HG02610 (cell line): ENCODE measurements around the gene TMUB1.
A peak's percentile ranks its signal among the peaks of the same experiment; 100 is the strongest.

Experiments used
- ATAC-seq: cut with Tn5 transposase; IDR thresholded peaks from one replicate; pipeline ENCODE4 v1.9.1; 2021; ENCODE audit warnings: mild to moderate bottlenecking, moderate library complexity; ENCODE audit not compliant: unreplicated experiment

The TMUB1 gene

GRCh38 chr7:151121380-151122170 is 38.3 kb upstream of the TMUB1 start:
- ATAC-seq: no peak

DNA sequence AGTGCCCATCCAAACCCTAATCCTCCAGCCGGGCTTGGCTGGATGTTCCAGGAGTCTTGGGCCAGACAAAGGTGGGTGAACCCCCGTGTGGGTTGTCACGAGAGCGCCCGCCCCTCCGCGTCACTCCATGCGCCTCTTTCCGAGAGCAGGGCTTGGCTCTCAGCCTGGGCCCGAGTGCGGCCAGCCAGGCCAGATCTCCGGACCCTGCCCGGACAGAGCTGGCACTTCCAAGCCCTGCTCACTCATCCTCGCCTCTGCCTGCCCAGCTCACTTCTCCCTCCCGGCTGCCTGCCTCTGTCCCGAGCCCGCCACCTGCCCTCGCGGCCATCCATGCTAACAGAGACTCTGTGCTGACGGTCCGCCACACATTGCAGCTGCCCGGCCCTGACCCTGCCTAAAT is 37.6 kb upstream of the TMUB1 start:
- no peak for ATAC-seq

GRCh38 chr7:151119902-151120301 is 36.6 kb upstream of the TMUB1 start:
- no peak for ATAC-seq

DNA sequence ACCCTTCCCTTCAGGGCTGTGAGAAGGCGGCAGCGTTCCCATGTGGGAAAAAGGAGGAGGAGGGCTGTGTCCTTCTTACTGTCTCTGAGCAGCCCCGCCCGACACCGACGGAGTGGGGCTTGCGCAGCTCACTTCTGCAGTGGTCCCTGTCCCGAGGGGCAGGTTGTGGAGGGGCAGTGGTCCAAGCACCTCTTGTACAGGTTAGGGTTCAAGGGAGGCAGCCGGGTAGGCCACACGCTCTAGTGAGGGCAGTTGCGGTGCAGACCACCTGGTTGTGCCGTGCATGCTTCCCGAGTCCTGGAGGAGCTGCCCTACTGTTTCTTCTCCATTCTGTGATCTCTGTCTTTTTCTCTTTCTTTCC is 35.7 kb upstream of the TMUB1 start:
- ATAC-seq: no peak

DNA sequence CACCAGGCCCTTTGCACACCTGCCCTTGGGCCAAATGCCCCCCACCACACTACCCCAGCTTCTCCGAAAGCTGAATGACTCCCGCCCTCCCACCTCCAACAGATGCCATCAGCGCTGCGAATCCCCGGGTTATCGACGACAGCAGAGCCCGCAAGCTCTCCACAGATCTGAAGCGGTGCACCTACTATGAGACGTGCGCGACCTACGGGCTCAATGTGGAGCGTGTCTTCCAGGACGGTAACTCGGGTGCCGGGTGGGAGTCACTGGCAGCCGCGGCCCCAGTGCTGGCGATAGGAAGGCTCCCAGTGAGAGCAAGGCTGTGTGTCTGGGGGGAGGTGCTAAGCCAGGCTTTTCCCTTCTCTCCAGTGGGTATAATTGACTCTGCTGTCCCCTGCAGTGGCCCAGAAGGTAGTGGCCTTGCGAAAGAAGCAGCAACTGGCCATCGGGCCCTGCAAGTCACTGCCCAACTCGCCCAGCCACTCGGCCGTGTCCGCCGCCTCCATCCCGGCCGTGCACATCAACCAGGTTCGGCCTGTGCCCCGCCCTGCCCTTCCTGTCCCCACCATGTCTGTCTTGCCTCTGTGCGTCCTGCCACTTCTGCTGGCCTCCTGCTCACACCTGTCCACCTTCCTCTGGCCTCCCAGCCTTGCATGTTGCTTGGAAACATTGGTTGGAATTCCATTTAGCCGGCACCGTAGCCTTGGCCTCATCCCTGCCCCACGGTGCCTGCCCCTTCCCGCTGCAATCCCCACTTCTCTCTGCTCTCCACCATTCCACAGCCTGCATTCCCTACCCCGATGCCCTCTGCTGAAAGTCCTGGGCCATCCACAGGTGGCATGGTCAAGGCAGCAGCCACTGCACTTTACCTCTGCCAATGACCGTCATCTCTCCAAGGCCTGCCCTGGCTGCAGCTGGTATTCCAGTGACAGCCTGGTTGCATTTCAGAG is 35.1 kb upstream of the TMUB1 start:
- no peak for ATAC-seq

GRCh38 chr7:151117565-151117964 is 34.3 kb upstream of the TMUB1 start:
- no peak for ATAC-seq

- no peak for ATAC-seq
Measured at GRCh38 chr7:151116603-151117440, 33.5 kb upstream of the TMUB1 start.

DNA sequence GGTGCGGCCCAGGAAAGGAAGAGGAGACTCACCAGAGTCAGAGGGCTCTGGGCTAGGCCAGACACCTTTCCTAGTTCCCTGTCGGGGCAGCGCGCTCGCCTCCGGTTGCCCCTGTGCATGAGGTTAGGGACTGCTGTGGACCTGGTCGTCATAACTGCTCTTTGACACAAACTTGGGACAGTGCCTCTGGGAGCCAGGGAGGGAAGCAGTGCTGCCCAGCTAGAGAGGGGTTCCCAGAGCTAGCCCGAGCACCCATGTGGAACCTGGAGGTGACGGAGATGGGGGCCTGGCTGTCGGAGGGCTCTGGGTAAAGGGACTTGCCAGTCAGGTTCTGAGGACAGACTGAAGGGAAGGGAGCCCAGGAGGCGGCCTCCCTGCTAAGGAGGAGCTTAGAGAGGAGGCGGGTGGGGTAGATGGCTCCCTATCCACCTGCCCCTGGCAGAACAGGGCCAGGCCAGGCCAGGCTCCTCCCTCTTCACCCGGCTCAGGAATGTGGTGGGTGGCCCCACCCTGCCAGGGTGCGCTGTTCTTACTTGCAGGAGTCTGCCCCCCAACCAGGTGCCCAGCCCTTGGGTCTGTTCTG is 32.6 kb upstream of the TMUB1 start:
- ATAC-seq: no peak

- no peak for ATAC-seq
Measured at GRCh38 chr7:151115121-151115835, 32.0 kb upstream of the TMUB1 start.

DNA sequence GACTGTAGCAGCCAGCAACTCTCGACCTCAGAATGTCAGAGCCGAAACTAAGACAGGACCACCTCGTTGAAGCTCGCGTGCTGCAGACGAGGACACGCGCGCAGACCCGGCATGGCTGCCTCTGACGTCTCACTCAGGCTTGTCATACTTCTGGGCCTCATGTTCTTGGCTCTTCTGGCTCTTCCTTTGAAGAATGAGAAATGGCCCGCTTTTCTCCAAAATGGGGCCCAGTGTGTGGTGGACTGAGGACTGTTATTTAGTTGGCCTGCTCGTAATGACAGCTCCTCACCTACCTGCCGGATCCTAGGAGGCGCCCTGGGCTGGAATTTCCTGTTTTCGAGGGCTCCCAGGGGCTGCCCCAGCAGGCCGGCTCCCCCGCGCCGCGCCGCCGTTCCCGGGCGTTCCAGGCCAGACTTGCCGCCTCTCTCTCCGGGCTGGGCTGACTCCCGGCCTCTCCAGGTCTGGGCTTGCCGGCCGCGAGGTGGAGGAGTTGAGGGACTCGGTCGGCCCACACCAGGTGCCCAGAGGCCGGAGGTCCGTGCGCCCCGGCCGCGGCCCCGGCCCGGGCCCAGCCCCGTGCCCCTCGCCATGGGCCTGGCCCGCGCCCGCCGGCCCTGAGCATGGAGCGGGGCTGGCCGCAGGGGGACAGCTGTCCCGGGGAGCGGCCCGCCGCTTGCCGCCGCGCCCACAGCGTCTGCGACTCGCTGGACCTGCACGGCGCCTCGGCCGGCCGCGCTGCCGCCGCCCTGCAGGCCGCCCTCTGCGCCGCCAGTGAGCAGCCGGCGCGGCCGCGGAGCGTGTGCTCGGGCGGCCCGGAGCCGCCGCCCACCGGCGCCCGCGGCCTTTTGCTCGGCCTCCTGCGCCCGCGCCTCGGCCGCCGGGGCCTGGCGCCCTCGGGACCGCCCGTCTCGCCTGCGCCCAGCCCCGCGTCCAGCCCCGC is 31.1 kb upstream of the TMUB1 start:
- no peak for ATAC-seq

- no peak for ATAC-seq
Measured at GRCh38 chr7:151113344-151114150, 30.3 kb upstream of the TMUB1 start.

- peak; percentile 81 for ATAC-seq
Measured at GRCh38 chr7:151110941-151111645, 27.8 kb upstream of the TMUB1 start.

GRCh38 chr7:151110236-151110940 is 27.1 kb upstream of the TMUB1 start:
- ATAC-seq: no peak

DNA sequence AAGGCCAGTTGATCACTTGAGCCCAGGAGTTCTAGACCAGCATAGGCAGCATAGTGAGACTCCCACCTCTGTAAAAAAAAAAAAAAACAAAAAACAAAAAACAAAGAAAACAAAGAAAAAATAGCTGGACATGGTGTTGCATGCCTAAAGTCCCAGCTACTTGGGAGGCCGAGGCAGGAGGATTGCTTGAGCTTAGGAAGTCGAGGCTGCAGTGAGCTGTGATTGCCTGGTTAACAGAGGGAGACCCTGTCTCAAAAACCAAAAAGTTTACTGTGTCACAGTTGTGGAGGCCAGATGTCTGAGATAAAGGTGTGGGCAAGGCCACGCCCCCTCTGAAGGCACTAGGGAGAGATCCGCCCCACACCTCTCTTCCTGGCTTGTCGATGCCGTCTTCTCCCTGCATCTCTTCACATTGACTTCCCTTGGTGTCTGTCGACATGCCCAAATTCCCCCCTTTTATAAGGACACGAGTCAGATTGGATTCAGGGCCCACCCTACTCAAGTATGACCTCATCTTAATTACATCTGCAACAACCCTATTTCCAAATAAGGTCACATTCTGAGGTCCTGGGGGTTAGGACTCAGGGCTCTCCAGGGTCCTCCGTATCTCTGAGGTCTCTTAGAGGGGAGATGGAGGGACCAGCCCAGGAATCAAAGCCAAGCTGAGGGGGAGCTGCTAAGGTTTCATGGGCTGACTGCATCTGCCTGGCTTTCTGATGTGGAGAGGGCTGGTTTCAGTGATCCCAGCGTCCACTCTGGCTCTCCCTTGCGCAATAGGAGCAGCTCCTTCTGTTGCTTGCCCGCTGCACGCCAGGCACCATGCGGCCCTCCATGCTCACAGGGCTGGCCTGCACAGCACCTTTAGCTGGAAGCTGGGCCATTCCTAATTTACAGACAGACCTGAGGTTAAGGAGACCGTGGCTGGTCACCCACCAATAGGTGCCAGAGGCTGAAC is 26.1 kb upstream of the TMUB1 start:
- ATAC-seq: no peak

- no peak for ATAC-seq
Measured at GRCh38 chr7:151107882-151108281, 24.6 kb upstream of the TMUB1 start.
